Astrocyte (in vitro differentiated cells and primary cell): ENCODE data around the gene STXBP5. TPM values are rescaled to one million over a fixed set of nuclear protein-coding genes. Genes with fewer than 3 reads are reported as not detected.

Source experiments
- DNase-seq: peaks from one replicate; pipeline ENCODE4 v3.0.0-alpha.2; 2010; ENCODE audit warnings: low read depth
- FAIRE-seq: peaks from 2 replicates; lab custom pipeline; 2011; peaks lifted over from hg19 to GRCh38; lab: Jason Lieb, UNC
- H2AFZ ChIP-seq: 2 replicates; pipeline ENCODE4 v1.6.0; 2012; ENCODE audit warnings: low read depth, low read length, inconsistent platforms
- H3K27ac ChIP-seq: 2 replicates; pipeline ENCODE4 v1.5.1; 2011; ENCODE audit warnings: low read depth, low read length, inconsistent platforms
- H3K27me3 ChIP-seq: 2 replicates; pipeline ENCODE4 v1.6.0; 2011; ENCODE audit warnings: low read length, inconsistent platforms; ENCODE audit not compliant: insufficient read depth
- H3K36me3 ChIP-seq: 2 replicates; pipeline ENCODE4 v1.5.1; 2011; ENCODE audit warnings: low read length, inconsistent platforms; ENCODE audit not compliant: insufficient read depth
- H3K4me1 ChIP-seq: 2 replicates; pipeline ENCODE4 v1.5.1; 2011; ENCODE audit warnings: low read length, inconsistent platforms; ENCODE audit not compliant: insufficient read depth
- H3K4me2 ChIP-seq: 2 replicates; pipeline ENCODE4 v1.6.0; 2012; ENCODE audit warnings: low read length, inconsistent platforms
- H3K4me3 ChIP-seq: 2 replicates; pipeline ENCODE4 v1.5.1; 2011; ENCODE audit warnings: low read depth, mild to moderate bottlenecking, low read length, inconsistent platforms; ENCODE audit not compliant: insufficient read depth
- H3K79me2 ChIP-seq: 2 replicates; pipeline ENCODE4 v1.6.0; 2012; ENCODE audit warnings: mild to moderate bottlenecking, low read length, inconsistent platforms; ENCODE audit not compliant: insufficient read depth
- H3K9ac ChIP-seq: 2 replicates; pipeline ENCODE4 v1.6.0; 2012; ENCODE audit warnings: mild to moderate bottlenecking, low read length, inconsistent platforms
- H3K9me3 ChIP-seq: 2 replicates; pipeline ENCODE4 v1.5.1; 2012; ENCODE audit warnings: low read depth, mild to moderate bottlenecking, low read length, inconsistent platforms; ENCODE audit not compliant: insufficient read depth
- H4K20me1 ChIP-seq: 2 replicates; pipeline ENCODE4 v1.6.0; 2012; ENCODE audit warnings: low read length, inconsistent platforms; ENCODE audit not compliant: insufficient read depth
- H3K27ac Mint-ChIP-seq: one replicate; pipeline ENCODE4 v1.8.0; 2021; ENCODE audit warnings: mild to moderate bottlenecking, mixed read lengths; ENCODE audit not compliant: unreplicated experiment
- H3K27me3 Mint-ChIP-seq: one replicate; pipeline ENCODE4 v1.8.0; 2021; ENCODE audit warnings: low read depth, mixed read lengths; ENCODE audit not compliant: unreplicated experiment
- H3K36me3 Mint-ChIP-seq: one replicate; pipeline ENCODE4 v1.8.0; 2021; ENCODE audit warnings: low read depth, mixed read lengths; ENCODE audit not compliant: unreplicated experiment
- H3K4me1 Mint-ChIP-seq: one replicate; pipeline ENCODE4 v1.8.0; 2021; ENCODE audit warnings: low read depth, mixed read lengths; ENCODE audit not compliant: unreplicated experiment
- H3K4me3 Mint-ChIP-seq: one replicate; pipeline ENCODE4 v1.8.0; 2021; ENCODE audit warnings: mild to moderate bottlenecking, moderate library complexity, mixed read lengths; ENCODE audit not compliant: unreplicated experiment
- H3K9me3 Mint-ChIP-seq: one replicate; pipeline ENCODE4 v1.8.0; 2021; ENCODE audit warnings: mild to moderate bottlenecking, mixed read lengths; ENCODE audit not compliant: unreplicated experiment
- CTCF ChIP-seq: IDR thresholded peaks from 2 replicates; pipeline ENCODE4 v1.5.1; 2011; ENCODE audit warnings: low read depth, mild to moderate bottlenecking, inconsistent platforms, low read length, moderate library complexity; ENCODE audit not compliant: insufficient read depth
- EZH2 ChIP-seq: IDR thresholded peaks from 2 replicates; pipeline ENCODE4 v1.6.1; 2012; ENCODE audit warnings: mild to moderate bottlenecking, low read length, inconsistent platforms; ENCODE audit not compliant: insufficient read depth
- total RNA-seq: library from RNA; stranded (reverse); gene quantifications from 2 replicates; pipeline ENCODE4 v1.2.1, GENCODE V29; 2021

The STXBP5 gene
- total RNA-seq, 1 donor from 2014 or later, result 25.7 TPM

- Histone ChIP-seq H3K9ac (no peak overlapping the region), H3K27ac (no peak overlapping the region), H2AFZ (no peak overlapping the region), H3K4me1 (peaks cover under 1% of the 10 kb centered on the region), H3K27me3 (no peaks in the 10 kb centered on the region), H3K36me3 (no peaks in the 10 kb centered on the region), H3K79me2 (peaks cover 16% of the 10 kb centered on the region), H3K4me2 (no peak overlapping the region), H4K20me1 (peaks cover 10% of the 10 kb centered on the region), H3K4me3 (no peak overlapping the region), H3K9me3 (no peaks in the 10 kb centered on the region)
- H3K27me3 Mint-ChIP-seq, result no peaks in the 10 kb centered on the region
- FAIRE-seq (no peak), DNase-seq (no peak)
- TF ChIP-seq EZH2, result no peak
- TF ChIP-seq CTCF, result no peak
- H3K4me3 Mint-ChIP-seq, result no peak overlapping the region
- no peaks in the 10 kb centered on the region for H3K9me3 Mint-ChIP-seq
- H3K36me3 Mint-ChIP-seq, result peaks cover 2% of the 10 kb centered on the region
- H3K27ac Mint-ChIP-seq, result no peak overlapping the region
- H3K4me1 Mint-ChIP-seq, result no peaks in the 10 kb centered on the region
These were observed 3.5 kb upstream of the STXBP5 start for GRCh38 chr6:147200711-147201110.

DNA sequence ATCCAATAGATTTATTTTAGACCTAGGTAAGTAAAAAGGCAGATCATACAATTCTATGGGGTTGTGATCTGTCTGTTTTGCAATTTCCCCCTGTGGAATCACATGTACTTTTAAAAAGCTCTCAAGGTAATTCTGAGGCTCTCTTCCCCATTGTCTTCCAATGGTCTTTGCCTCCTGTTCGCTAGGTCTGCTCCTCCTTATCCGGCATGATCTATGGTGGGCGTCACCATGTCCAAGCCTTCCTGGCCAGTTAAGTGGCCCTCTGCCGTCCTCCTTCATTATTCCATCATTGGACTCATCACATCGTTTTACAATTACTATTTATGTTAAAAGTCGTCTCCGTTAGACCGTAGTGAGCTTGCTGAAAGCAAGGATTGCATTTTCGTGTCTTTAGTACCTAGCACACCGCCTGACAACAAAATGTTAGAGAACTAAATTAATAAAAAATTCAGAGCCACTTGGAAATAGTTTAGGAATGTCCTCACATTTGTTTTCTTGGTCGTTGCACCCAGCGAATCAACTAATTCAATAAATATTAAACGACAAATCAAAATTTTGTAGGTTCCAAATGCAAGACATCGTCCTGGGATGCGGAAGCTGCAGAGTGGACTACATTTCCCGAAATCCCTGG lies 2.2 kb upstream of the STXBP5 start:
- Mint-ChIP-seq H3K36me3 (peaks cover 2% of the 10 kb centered on the region), H3K4me3 (peak overlapping the region; percentile 89), H3K27me3 (no peaks in the 10 kb centered on the region), H3K9me3 (no peaks in the 10 kb centered on the region), H3K4me1 (no peaks in the 10 kb centered on the region), H3K27ac (no peak overlapping the region)
- FAIRE-seq, result no peak
- H3K9ac ChIP-seq, result peak overlapping the region; percentile 86
- H3K27me3 ChIP-seq, result no peaks in the 10 kb centered on the region
- TF ChIP-seq CTCF (no peak), EZH2 (no peak)
- peak; percentile 33 for DNase-seq
- no peaks in the 10 kb centered on the region for H3K36me3 ChIP-seq
- peak overlapping the region; percentile 96 for H3K4me2 ChIP-seq
- H3K79me2 ChIP-seq, result peaks cover 29% of the 10 kb centered on the region
- no peak overlapping the region for H3K27ac ChIP-seq
- no peaks in the 10 kb centered on the region for H3K9me3 ChIP-seq
- peak overlapping the region; percentile 82 for H3K4me3 ChIP-seq
- H3K4me1 ChIP-seq, result peaks cover 5% of the 10 kb centered on the region
- peak overlapping the region; percentile 84 for H2AFZ ChIP-seq
- H4K20me1 ChIP-seq, result peaks cover 13% of the 10 kb centered on the region

- Histone ChIP-seq H4K20me1 (peaks cover 18% of the 10 kb centered on the region), H3K9me3 (no peaks in the 10 kb centered on the region), H3K4me2 (peak overlapping the region; percentile 96), H3K9ac (peak overlapping the region; percentile 86), H3K27ac (peak overlapping the region; percentile 70), H3K36me3 (no peaks in the 10 kb centered on the region), H3K4me3 (peak overlapping the region; percentile 82), H3K27me3 (no peaks in the 10 kb centered on the region), H3K4me1 (peaks cover 5% of the 10 kb centered on the region), H2AFZ (peak overlapping the region; percentile 90), H3K79me2 (peaks cover 36% of the 10 kb centered on the region)
- H3K4me1 Mint-ChIP-seq, result peaks cover 5% of the 10 kb centered on the region
- FAIRE-seq (no peak), DNase-seq (peak; percentile 97)
- H3K27me3 Mint-ChIP-seq, result no peaks in the 10 kb centered on the region
- H3K9me3 Mint-ChIP-seq, result no peaks in the 10 kb centered on the region
- no peak for TF ChIP-seq EZH2
- TF ChIP-seq CTCF, result no peak
- H3K4me3 Mint-ChIP-seq, result peak overlapping the region; percentile 89
- peak overlapping the region; percentile 88 for H3K27ac Mint-ChIP-seq
- peaks cover 2% of the 10 kb centered on the region for H3K36me3 Mint-ChIP-seq
These were observed 1.5 kb upstream of the STXBP5 start for GRCh38 chr6:147202516-147203310.
